HepG2 (cell line): ENCODE data around the gene GRHPR. TPM values are rescaled to one million over a fixed set of nuclear protein-coding genes. Genes with fewer than 3 reads are reported as not detected.
A peak's percentile ranks its signal among the peaks of the same experiment; 100 is the strongest.

Experiments
- FOXK1 ChIP-seq: sonication (generic); formaldehyde crosslinking; IDR thresholded peaks from 2 replicates; pipeline ENCODE4 v1.4.0; 2020; ENCODE audit warnings: low read depth, missing genetic modification reagents, borderline replicate concordance
- GABPA ChIP-seq, 2 experiments: IDR thresholded peaks; 2 replicates each; pipeline ENCODE4 v1.6.1; 2011 to 2016; ENCODE audit warnings: low read depth in 2 of 2, low read length in 1 of 2, missing biosample characterization in 1 of 2, missing genetic modification characterization in 1 of 2
- HDAC6 ChIP-seq: fragments of 200-600 bp; sonication (generic); IDR thresholded peaks from 2 replicates; pipeline ENCODE4 v1.7.0; 2017; ENCODE audit warnings: mild to moderate bottlenecking, antibody characterized with exemption, low read length, low read depth
- KLF9 ChIP-seq: IDR thresholded peaks from 2 replicates; pipeline ENCODE4 v1.6.1; 2016; ENCODE audit warnings: low read depth
- NFRKB ChIP-seq: fragments of 450-650 bp; IDR thresholded peaks from 2 replicates; pipeline ENCODE4 v1.6.1; 2017
- NR3C1 ChIP-seq: sonication (generic); formaldehyde crosslinking; IDR thresholded peaks from 2 replicates; pipeline ENCODE4 v1.4.0; 2020; ENCODE audit warnings: missing genetic modification reagents
- RAD21 ChIP-seq: fragments of 450-650 bp; formaldehyde crosslinking; IDR thresholded peaks from 2 replicates; pipeline ENCODE4 v1.5.0; 2020; ENCODE audit warnings: mild to moderate bottlenecking
- REPIN1 ChIP-seq: sonication (generic); formaldehyde crosslinking; IDR thresholded peaks from 2 replicates; pipeline ENCODE4 v1.8.0; 2022; ENCODE audit warnings: missing genetic modification reagents, low read depth, mild to moderate bottlenecking, borderline replicate concordance
- SP2 ChIP-seq: sonication (generic); formaldehyde crosslinking; IDR thresholded peaks from 2 replicates; pipeline ENCODE4 v1.5.1; 2020; ENCODE audit warnings: mild to moderate bottlenecking, missing genetic modification reagents
- ZC3H13 ChIP-seq: sonication (generic); formaldehyde crosslinking; IDR thresholded peaks from 2 replicates; pipeline ENCODE4 v1.8.1; 2023; ENCODE audit warnings: mild to moderate bottlenecking, missing genetic modification reagents, moderate library complexity
- ZFP1 ChIP-seq: IDR thresholded peaks from 2 replicates; pipeline ENCODE4 v1.6.1; 2016
- ZNF143 ChIP-seq: sonication (generic); formaldehyde crosslinking; IDR thresholded peaks from 2 replicates; pipeline ENCODE4 v1.4.0; 2020; ENCODE audit warnings: missing genetic modification reagents
- ZNF431 ChIP-seq: sonication (generic); formaldehyde crosslinking; IDR thresholded peaks from 2 replicates; pipeline ENCODE4 v1.9.0; 2022; ENCODE audit warnings: missing genetic modification reagents, low read depth, mild to moderate bottlenecking, borderline replicate concordance
- ZNF781 ChIP-seq: sonication (generic); formaldehyde crosslinking; IDR thresholded peaks from 2 replicates; pipeline ENCODE4 v1.5.1; 2020; ENCODE audit warnings: borderline replicate concordance, mild to moderate bottlenecking, missing genetic modification reagents; ENCODE audit errors: not compliant biosample characterization
- ZNF839 ChIP-seq: sonication (generic); formaldehyde crosslinking; IDR thresholded peaks from 2 replicates; pipeline ENCODE4 v1.4.0; 2020; ENCODE audit warnings: missing genetic modification reagents, mild to moderate bottlenecking, borderline replicate concordance
- ZSCAN20 ChIP-seq: sonication (generic); formaldehyde crosslinking; IDR thresholded peaks from 2 replicates; pipeline ENCODE4 v1.4.0; 2020; ENCODE audit warnings: missing genetic modification reagents, mild to moderate bottlenecking, borderline replicate concordance
- polyA plus RNA-seq, 8 experiments: library from polyadenylated mRNA; depleted of rRNA in 3 of 8; stranded (reverse) in 7 of 8; unstranded in 1 of 8; fragments of >200 nt; fragmentation: Illumina TruSeq in 4 of 8; extraction: Trizol in 4 of 8; gene quantifications; 2 replicates each; pipeline versions ENCODE4 v1.2.1 to v1.2.3, GENCODE V29; 2011 to 2016; ENCODE audit warnings: low read depth in 4 of 8, missing spikeins in 1 of 8, mixed read lengths in 1 of 8; ENCODE audit not compliant: insufficient read depth in 1 of 8
- total RNA-seq, 5 experiments: library from RNA; depleted of rRNA; stranded (reverse); fragments of >200 nt; fragmentation: Illumina TruSeq; extraction: Trizol; gene quantifications; 2 replicates each; pipeline ENCODE4 v1.2.3, GENCODE V29; 2016; ENCODE audit warnings: low read depth in 1 of 5
- TF ChIP-seq, protein P1 (sequence below): IDR thresholded peaks from 2 replicates; pipeline ENCODE4 v1.6.1; 2016; ENCODE audit warnings: missing compliant biosample characterization, missing genetic modification reagents, borderline replicate concordance
- TF ChIP-seq, protein P2 (sequence below): sonication (generic); formaldehyde crosslinking; IDR thresholded peaks from 2 replicates; pipeline ENCODE4 v1.4.0; 2020; ENCODE audit warnings: missing genetic modification reagents
- TF ChIP-seq, protein P3 (sequence below), 2 experiments: fragments of 450-650 bp in 1 of 2; sonication (generic) in 1 of 2; formaldehyde crosslinking; IDR thresholded peaks; 2 replicates each; pipeline versions ENCODE4 v1.5.0 to v1.8.0; 2020 to 2022; ENCODE audit warnings: mild to moderate bottlenecking in 1 of 2, missing genetic modification reagents in 1 of 2
- TF ChIP-seq, protein P4 (sequence below): sonication (generic); formaldehyde crosslinking; IDR thresholded peaks from 2 replicates; pipeline ENCODE4 v1.5.1; 2020; ENCODE audit warnings: missing genetic modification reagents, mild to moderate bottlenecking, borderline replicate concordance
- TF ChIP-seq, protein P5 (sequence below): sonication (generic); formaldehyde crosslinking; IDR thresholded peaks from 2 replicates; pipeline ENCODE4 v1.8.1; 2023; ENCODE audit warnings: mild to moderate bottlenecking, inconsistent platforms, moderate library complexity, missing genetic modification reagents, borderline replicate concordance

Gene GRHPR
- total and polyA plus RNA-seq, 2 of the 13 experiments (the other 11 are each of a cell fraction or from before 2014, with no cell fraction given) = 113 to 115 TPM

DNA sequence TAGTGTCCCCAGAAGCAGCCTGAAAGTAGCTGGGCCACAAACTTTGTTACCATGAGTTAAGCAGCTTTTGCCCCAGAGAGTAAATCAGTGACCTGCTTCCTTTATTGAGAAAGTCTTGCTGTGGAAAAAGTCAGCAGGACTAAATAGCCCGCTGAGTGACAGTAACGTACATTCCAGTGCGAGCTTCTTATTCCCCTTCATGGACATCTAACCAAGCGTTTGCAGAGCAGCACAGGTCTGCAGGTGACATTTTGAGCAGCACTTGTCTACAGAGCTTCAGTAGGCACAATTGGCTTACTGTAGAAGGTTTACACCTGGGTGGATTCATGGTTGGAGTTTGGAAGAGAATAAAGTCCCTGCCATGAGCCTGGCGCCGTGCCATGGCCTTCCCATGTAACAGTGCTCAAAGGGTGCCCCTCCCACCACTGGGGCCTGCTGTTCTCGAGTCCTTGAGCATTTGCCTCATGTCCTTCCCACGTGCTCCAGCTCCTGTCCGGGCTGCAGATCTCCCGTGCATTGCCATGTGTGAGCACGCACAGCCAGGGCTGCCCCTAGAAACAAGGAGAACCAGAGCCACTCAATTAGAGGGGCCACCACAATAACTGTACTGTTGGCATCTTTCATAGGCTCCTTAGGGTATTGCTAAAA lies 41.3 kb upstream of the GRHPR start (continued):
- TF ChIP-seq, protein P1, sequence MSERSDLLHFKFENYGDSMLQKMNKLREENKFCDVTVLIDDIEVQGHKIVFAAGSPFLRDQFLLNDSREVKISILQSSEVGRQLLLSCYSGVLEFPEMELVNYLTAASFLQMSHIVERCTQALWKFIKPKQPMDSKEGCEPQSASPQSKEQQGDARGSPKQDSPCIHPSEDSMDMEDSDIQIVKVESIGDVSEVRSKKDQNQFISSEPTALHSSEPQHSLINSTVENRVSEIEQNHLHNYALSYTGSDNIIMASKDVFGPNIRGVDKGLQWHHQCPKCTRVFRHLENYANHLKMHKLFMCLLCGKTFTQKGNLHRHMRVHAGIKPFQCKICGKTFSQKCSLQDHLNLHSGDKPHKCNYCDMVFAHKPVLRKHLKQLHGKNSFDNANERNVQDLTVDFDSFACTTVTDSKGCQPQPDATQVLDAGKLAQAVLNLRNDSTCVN (CRISPR knock-in tag) = 0 out of 2 replicates have a peak, but pooled peaks have one; percentile 25
- TF ChIP-seq ZSCAN20 (CRISPR knock-in tag) (no peak), GABPA (IDR thresholded peaks at IDR 0.05; ENCODE audit: low read depth, low read length) (no peak), GABPA (CRISPR knock-in tag; IDR thresholded peaks at IDR 0.05; ENCODE audit: low read depth) (no peak), HDAC6 (no peak), NR3C1 (CRISPR knock-in tag) (no peak), KLF9 (CRISPR knock-in tag) (no peak), RAD21 (CRISPR knock-in tag) (no peak), REPIN1 (CRISPR knock-in tag) (peak; percentile 76; the same call in 1 of the 2 replicates), SP2 (no peak), ZNF431 (CRISPR knock-in tag) (peak; percentile 77; the same call in 1 of the 2 replicates), ZNF143 (CRISPR knock-in tag) (no peak), FOXK1 (CRISPR knock-in tag) (no peak), NFRKB (no peak), ZFP1 (CRISPR knock-in tag) (no peak), ZNF781 (CRISPR knock-in tag) (no peak), ZC3H13 (CRISPR knock-in tag) (no peak), ZNF839 (CRISPR knock-in tag) (no peak)
- TF ChIP-seq, protein P2, sequence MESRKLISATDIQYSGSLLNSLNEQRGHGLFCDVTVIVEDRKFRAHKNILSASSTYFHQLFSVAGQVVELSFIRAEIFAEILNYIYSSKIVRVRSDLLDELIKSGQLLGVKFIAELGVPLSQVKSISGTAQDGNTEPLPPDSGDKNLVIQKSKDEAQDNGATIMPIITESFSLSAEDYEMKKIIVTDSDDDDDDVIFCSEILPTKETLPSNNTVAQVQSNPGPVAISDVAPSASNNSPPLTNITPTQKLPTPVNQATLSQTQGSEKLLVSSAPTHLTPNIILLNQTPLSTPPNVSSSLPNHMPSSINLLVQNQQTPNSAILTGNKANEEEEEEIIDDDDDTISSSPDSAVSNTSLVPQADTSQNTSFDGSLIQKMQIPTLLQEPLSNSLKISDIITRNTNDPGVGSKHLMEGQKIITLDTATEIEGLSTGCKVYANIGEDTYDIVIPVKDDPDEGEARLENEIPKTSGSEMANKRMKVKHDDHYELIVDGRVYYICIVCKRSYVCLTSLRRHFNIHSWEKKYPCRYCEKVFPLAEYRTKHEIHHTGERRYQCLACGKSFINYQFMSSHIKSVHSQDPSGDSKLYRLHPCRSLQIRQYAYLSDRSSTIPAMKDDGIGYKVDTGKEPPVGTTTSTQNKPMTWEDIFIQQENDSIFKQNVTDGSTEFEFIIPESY (CRISPR knock-in tag) = no peak
- TF ChIP-seq, protein P3, sequence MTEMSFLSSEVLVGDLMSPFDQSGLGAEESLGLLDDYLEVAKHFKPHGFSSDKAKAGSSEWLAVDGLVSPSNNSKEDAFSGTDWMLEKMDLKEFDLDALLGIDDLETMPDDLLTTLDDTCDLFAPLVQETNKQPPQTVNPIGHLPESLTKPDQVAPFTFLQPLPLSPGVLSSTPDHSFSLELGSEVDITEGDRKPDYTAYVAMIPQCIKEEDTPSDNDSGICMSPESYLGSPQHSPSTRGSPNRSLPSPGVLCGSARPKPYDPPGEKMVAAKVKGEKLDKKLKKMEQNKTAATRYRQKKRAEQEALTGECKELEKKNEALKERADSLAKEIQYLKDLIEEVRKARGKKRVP (CRISPR knock-in tag; IDR thresholded peaks at IDR 0.05) = no peak
- TF ChIP-seq, protein P4, sequence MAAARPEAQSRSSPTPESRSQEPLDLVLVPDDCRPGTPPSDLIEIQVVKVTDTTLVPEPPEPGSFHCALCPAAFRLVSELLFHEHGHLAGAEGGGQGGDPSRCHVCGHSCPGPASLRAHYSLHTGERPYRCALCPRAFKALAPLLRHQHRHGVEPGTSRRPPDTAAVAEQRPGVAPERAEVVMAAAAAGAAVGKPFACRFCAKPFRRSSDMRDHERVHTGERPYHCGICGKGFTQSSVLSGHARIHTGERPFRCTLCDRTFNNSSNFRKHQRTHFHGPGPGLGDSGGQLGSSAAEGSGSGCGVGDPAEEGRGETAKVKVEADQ = 0 out of 2 replicates have a peak, but pooled peaks have one; percentile 57
- TF ChIP-seq, protein P5, sequence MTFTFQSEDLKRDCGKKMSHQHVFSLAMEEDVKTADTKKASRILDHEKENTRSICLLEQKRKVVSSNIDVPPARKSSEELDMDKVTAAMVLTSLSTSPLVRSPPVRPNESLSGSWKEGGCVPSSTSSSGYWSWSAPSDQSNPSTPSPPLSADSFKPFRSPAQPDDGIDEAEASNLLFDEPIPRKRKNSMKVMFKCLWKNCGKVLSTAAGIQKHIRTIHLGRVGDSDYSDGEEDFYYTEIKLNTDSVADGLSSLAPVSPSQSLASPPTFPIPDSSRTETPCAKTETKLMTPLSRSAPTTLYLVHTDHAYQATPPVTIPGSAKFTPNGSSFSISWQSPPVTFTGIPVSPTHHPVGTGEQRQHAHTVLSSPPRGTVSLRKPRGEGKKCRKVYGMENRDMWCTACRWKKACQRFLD (CRISPR knock-in tag) = no peak
